HG03159 (cell line): Measurements from ENCODE around the gene CTRB2.
A peak's percentile ranks its signal among the peaks of the same experiment; 100 is the strongest.
"Not testable (repeated sequence)": the region's sequence is repeated elsewhere in the genome, so short reads cannot be mapped to it uniquely, and the experiment has no call there.

Experiments
- ATAC-seq: cut with Tn5 transposase; IDR thresholded peaks from one replicate; pipeline ENCODE4 v1.9.1; 2021; ENCODE audit warnings: mild to moderate bottlenecking, moderate library complexity; ENCODE audit not compliant: unreplicated experiment

The CTRB2 gene

GRCh38 chr16:75227361-75228142 is 20.6 kb upstream of the CTRB2 start:
- no peak for ATAC-seq

DNA sequence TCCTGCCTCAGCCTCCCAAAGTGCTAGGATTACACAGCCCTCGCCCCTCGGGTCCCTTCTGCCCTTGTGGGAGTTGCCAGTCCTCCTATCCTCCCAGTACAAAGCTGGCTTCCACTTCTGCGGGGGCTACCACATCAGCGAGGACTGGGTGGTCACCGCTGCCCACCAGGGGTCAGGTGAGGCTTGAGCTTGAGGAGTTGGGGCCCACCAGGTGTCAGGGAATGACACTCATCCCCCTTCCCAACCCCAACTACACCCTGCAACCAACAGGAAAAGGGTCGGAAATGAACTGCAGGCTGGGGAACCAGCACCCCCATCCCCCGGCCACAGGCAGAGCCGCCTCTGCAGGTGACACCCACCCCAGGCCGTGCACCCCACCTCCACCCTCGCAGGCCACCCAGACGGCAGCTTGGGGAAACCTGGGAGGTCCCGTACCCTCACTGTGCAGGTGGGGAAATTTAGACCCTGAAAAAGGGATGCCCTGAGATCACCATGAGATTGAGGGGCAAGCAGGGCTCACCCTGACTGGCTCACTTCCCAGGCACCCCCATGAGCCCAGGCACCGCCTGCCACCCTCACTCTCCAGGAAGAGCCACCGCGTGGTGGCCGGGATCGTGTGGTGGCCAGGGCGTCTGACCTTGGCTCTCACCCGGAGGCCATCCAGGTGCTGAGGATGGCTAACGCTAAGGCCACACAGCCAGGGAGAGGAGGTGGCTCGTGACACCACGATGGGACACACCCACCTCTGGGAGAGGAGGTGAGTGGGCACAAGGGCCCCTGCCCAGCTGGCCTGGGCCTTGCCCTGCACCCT is 19.8 kb upstream of the CTRB2 start:
- ATAC-seq = no peak

GRCh38 chr16:75225678-75226515 is 18.9 kb upstream of the CTRB2 start:
- no peak for ATAC-seq

DNA sequence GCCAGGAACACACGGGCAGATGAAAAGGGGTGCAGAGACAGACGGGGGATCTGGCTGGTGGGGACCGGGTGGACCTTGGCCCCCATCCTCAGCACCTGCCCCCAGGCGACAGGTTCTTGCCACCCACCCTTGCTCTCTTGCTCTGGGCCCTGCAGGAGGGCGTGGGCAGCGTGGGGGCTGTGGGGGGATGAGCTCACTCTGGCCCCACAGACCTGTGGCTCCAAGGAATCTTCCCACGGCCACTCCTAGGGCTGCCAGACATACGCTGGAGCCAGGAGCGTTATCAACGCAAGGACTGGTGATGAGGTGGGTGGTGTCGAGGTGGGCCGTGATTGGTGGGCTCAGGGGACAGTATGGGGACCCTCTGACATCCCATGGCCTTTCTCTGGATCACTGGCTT is 18.1 kb upstream of the CTRB2 start:
- no peak for ATAC-seq

DNA sequence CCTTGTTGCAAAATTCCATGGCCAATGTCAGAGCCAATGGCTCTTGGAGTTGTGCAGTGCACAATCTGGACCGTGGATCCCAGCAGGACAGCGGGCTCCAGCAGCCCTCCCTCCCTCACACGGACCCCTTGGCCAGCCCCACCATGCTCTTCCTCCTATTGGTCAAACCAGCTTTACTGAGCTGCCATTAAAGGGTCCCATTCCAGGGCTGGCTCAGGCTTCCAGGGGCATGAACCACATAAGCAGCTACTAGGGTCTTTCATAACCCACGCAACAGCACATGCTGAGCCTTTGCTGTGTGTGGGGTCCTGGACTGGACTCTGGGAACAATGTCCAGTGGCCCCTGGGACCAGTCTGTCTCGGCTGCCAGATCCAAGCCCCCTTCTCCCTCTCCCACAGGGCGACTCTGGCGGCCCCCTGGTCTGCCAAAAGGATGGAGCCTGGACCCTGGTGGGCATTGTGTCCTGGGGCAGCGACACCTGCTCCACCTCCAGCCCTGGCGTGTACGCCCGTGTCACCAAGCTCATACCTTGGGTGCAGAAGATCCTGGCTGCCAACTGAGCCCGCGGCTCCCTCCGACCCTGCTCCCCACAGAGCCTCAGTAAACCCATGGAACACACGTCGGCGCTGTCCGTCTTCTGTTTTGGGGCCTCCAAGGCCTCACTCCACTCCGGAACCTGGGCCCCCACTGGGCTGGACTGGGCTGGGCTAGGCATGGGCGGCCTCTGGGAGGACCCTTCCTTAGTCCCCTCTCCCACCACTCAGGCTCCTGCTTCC is 17.5 kb upstream of the CTRB2 start:
- no peak for ATAC-seq

- not testable (repeated sequence) for ATAC-seq
These were observed 16.2 kb upstream of the CTRB2 start for GRCh38 chr16:75223129-75223528.

GRCh38 chr16:75222271-75222783 is 15.4 kb upstream of the CTRB2 start:
- no peak for ATAC-seq

DNA sequence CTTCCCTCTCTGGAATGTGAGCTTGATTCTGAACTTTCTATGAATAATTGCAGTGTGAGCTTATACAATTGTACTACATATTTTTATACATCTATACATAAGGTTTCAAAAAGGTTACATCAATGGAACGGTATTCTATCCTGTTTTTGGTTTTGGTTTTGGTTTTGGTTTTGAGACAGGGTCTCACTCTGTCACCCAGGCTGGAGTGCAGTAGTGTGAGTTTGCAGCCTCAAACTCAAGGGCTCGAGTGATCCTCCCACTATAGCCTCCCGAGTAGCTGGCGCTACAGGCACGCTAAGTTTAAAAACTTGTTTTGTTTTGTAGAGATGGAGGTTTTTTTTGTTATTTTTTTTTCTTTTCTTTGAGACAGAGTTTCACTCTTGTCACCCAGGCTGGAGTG is 12.9 kb upstream of the CTRB2 start:
- no peak for ATAC-seq

- ATAC-seq = no peak
These were observed 12.1 kb upstream of the CTRB2 start for GRCh38 chr16:75219088-75219487.

DNA sequence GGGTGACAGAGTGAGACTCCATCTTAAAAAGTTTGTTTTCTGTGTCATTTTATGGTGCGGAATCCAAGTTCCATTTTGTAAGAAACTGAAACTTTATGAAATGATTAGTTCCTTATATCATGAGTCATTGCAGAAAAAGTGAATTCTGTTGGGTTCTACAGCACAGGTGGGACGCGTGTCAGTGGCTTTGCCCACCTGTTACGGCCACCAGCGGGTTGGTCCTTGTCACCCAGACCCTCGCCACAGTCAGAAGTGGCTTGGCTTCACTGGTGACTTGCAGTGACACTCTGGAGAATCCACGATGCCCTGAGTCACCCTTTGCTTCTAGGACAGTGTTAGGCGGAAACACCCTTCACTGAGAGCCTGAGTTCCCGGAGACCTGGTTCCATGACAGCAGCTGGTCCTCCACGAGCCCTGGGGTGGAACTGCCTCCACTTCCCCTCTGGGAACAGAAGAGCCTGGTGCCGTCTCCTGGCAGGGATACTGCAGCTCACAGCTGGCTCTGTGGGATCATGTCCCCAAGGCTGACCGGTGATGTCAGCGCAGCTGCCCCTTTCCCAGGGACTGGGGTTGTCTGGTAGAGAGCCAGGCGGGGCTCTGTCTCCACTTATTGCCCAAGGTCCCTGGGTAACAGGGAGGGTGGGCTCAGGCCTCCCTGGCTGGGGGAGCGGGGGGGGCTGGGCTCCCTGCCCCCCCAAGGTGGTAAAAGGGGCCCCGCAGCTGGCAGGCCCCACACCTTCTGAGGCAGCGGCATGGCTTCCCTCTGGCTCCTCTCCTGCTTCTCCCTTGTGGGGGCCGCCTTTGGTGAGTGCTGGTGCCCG is 11.5 kb upstream of the CTRB2 start, which contains the start of gene CTRB1:
Gene CTRB1 (plus strand): TSS at position 733 of the 821 bp plus-strand sequence. CDS start 20 bp downstream, at position 753.
- ATAC-seq = peak; percentile 67

- ATAC-seq = no peak
These were observed 10.5 kb upstream of the CTRB2 start for GRCh38 chr16:75217389-75217851.

DNA sequence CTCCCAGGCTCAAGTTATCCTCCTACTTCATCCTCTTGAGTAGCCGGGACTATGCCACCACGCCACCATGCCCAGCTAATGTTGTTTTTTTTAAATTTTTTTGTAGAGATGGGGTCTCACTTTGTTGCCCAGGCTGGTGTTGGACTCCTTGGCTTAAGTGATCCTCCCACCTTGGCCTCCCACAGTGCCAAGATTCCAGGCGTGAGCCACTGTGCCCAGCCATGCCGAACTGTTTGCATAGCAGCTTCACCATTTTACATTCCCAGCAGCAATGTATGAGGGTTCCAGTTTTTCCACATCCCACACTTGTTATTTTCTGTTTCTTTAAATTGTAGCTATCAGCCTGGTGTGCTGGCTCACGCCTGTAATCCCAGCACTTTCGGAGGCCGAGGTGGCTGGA is 9.6 kb upstream of the CTRB2 start:
- no peak for ATAC-seq

DNA sequence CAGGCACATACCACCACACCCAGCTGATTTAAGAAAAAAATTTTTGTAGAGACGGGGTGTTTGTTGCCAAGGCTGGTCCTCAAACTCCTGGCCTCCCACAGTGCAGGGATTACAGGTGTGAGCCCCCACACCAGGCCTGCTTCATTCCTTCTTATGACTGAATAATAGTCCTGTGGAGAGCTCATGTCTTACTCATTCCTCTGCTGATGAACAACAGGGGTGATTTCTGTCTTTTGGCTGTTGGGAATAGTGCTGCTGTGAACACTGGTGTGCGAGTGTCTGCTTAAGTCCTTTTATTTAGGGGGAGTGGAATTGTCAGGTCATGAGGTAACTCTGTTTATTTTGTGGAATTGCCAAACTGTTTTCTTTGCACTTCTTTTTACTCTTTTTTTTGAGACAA is 9.2 kb upstream of the CTRB2 start:
- no peak for ATAC-seq

DNA sequence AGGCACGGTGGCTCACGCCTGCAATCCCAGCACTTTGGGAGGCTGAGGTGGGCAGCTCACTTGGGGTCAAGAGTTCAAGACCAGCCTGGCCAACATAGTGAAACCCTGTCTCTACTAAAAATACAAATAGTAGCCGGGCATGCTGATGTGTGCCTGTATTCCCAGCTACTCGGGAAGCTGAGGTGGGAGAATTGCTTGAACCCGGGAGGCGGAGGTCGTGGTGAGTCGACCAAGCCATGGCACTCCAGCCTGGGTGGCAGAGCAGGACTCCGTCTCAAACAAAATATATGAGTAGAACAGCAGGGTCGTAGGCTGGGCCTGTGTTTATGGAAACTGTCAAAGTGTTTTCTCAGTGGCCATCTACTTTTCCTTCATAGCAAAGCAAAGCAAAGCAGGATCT is 4.3 kb upstream of the CTRB2 start:
- ATAC-seq = not testable (repeated sequence)

DNA sequence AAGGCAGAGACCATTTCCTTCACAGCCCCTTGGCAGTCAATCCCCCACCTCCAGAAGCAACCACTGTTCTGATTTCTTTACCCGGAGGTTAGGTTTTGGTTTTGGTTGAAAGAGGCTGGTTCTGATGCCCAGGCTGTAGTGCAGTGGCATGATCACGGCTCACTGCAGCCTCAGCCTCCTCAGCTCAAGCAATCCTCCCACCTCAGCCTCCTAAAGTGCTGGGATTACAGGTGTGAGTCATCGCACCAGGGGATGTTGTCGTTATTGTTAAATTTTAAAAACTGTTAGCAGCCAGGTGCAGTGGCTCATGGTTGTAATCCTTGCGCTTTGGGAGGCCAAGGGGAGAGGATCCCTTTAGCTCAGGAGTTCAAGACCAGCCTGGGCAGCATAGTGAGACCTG is 3.0 kb upstream of the CTRB2 start:
- no peak for ATAC-seq

DNA sequence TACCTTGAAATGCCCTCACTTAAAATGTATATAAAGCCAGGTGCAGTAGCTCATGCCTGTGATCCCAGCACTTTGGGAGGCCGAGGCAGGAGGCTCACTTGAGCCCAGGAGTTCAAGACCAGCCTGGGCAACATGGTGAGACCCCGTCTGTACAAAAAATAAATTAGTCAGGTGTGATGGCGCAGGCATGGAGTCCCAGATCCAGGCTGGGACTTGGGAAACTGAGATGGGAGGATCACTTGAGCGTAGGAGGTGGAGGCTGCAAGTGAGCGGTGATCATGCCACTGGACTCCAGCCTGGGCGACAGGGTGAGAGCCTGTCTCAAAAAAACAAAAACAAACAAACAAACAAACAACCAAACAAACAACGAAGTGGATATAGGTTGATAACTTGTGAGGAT is 2.6 kb upstream of the CTRB2 start:
- ATAC-seq = not testable (repeated sequence)

GRCh38 chr16:75208861-75209505 is 2.0 kb upstream of the CTRB2 start:
- ATAC-seq = no peak

GRCh38 chr16:75208242-75208825 is 1.4 kb upstream of the CTRB2 start:
- no peak for ATAC-seq
